Hair follicle dermal papilla cell (primary cell): ENCODE results near the gene GOLGA6L4. TPM values are rescaled to one million over a fixed set of nuclear protein-coding genes. Genes with fewer than 3 reads are reported as not detected.

Experiments
- small RNA-seq: library from RNA; depleted of rRNA; stranded (forward); fragments of <200 nt; gene quantifications from one replicate; pipeline ENCODE3, GENCODE V24; 2012
- total RNA-seq: library from RNA; depleted of rRNA; stranded (reverse); fragments of >200 nt; gene quantifications from 2 replicates; pipeline ENCODE4 v1.2.3, GENCODE V29; 2012

Gene GOLGA6L4
- 1.3 and 1.5 TPM in 2 replicates for total RNA-seq

GRCh38 chr15:84235573-84235972 lies at the start of gene GOLGA6L4:
TSS of gene GOLGA6L4 (plus strand) at chr15:84235773. CDS start at chr15:84235835, 62 bp downstream.

Small RNAs within 50 kb of the gene (small RNA-seq; reads per million reads assigned to genes)
- gene RN7SL331P: not detected
- gene UBE2Q2P8: not detected
